ENCODE results near the gene PPIL3.

- TF ChIP-seq CTCF (IDR thresholded peaks at IDR 0.05) (no peak), POLR2A (IDR thresholded peaks at IDR 0.05) (no peak)
Measured at GRCh38 chr2:200851398-200852248, 37.3 kb downstream of the PPIL3 start.
